Activated CD4-positive, CD25-positive, alpha-beta regulatory T cell treated with anti-CD3 and anti-CD28 coated beads, Interleukin-2, amount 50 U/mL, for 16 hours (primary cell): ENCODE measurements around the gene PRR13.
"Not testable (repeated sequence)": the region's sequence is repeated elsewhere in the genome, so short reads cannot be mapped to it uniquely, and the experiment has no call there.

Experiments
- DNase-seq: peaks from one replicate; pipeline ENCODE4 v3.0.0-alpha.2; 2020; ENCODE audit warnings: low read depth, low spot score

PRR13 gene, protein sequence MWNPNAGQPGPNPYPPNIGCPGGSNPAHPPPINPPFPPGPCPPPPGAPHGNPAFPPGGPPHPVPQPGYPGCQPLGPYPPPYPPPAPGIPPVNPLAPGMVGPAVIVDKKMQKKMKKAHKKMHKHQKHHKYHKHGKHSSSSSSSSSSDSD

DNA sequence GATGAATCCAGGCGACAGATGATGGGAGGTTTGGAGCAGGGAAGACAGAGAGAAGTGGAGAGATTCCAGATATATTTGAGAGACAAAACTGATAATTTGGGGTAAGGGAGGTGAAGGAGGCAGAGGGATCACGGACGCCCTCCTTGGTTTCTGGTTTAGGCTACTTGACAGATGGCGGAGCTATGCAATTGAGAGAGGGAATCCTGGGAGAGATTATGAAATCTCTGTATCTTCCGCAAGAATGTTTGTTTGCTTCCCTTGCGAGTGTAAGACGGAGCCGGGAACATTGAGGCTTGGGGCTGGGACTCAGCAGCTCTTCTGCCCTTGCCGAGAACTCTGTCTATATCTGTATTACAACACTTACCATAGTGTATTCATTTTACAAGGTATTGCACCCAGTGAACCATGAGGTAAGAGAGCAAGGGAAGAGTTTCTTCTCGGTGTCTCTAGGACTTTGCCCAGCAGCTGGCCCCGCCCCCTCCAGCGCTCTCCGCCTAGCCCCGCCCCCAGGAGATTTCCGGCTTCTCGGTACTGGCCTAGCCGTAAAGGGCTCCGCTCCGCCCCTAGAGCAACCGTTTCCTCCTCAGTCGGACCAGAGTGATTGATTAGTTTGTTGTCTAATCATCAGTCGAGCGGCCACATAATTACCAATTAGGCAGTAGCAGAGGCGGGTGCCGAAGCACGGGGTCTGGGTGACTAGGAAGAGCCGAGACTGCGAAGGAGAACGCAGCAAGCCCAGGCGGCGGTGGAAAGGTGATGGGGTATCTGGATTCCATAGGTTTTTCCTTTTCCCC lies at the start of gene PRR13:
Gene PRR13, plus strand, starts transcription at position 695 of the 794 bp plus-strand sequence. CDS start 981 bp downstream, outside the sequence.
- DNase-seq: peak; percentile 94

DNA sequence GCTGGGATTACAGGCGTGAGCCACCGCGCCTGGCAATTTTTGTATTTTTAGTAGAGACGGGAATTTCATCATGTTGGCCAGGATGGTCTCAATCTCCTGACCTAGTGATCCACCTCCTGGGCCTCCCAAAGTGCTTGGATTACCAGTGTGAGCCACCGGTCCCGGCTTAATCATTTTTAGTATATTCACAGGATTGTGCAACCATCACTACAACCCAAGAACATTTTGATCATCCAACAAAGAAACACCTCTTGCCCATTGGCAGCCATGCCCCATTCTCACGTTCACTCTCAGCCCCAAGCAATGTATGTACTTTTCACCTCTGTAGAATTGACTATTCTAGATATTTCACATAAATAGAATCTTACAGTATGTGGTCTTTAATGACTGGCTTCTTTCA lies 41.6 kb upstream of the PRR13 start:
- no peak for DNase-seq

GRCh38 chr12:53402351-53402750 lies 39.2 kb upstream of the PRR13 start:
- not testable (repeated sequence) for DNase-seq

DNA sequence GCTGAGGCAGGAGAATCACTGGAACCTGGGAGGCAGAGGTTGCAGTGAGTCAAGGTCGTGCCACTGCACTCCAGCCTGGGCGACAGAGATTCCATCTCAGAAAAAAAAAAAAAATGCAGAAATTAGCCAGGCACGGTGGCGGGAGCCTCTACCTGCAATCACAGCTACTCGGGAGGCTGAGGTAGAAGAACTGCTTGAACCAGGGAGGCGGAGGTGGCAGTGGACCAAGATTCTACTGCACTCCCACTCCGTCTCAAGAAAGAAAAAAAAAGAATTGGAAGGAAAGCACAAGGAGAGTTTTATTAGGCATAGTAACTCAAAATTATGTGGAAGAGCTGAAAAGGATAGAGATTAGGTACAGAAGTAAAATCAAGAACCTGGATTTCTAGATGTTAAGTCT lies 38.7 kb upstream of the PRR13 start:
- DNase-seq: no peak

DNA sequence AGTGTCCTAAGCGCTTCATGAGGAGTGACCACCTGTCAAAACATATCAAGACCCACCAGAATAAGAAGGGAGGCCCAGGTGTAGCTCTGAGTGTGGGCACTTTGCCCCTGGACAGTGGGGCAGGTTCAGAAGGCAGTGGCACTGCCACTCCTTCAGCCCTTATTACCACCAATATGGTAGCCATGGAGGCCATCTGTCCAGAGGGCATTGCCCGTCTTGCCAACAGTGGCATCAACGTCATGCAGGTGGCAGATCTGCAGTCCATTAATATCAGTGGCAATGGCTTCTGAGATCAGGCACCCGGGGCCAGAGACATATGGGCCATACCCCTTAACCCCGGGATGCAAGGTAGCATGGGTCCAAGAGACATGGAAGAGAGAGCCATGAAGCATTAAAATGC lies 30.6 kb upstream of the PRR13 start:
- no peak for DNase-seq

GRCh38 chr12:53413485-53414204 lies 27.9 kb upstream of the PRR13 start:
- DNase-seq: no peak

GRCh38 chr12:53414756-53415417 lies 26.6 kb upstream of the PRR13 start:
- DNase-seq: no peak

GRCh38 chr12:53415752-53416389 lies 25.7 kb upstream of the PRR13 start:
- DNase-seq: not testable (repeated sequence)

DNA sequence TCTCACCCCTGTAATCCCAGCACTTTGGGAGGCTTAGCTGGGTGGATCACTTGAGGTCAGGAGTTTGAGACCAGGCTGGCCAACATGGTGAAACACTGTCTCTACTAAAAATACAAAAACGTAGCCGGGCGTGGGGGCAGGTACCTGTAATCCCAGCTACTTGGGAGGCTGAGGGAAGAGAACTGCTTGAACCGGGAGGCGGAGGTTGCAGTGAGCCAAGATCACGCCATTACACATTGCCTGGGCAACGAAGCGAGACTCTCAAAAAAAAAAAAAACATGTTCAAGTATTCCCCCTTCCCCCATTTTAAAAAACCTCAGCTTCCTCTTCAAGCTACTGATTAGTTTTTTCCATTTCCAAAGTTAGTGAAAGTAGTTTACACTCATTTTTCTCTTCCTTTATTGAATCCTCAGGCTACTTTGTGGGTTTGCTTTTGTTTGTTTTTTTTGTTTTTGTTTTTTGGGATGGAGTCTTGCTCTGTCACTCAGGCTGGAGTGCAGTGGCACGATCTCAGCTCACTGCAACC lies 24.2 kb upstream of the PRR13 start:
- DNase-seq: not testable (repeated sequence)

GRCh38 chr12:53418221-53418620 lies 23.3 kb upstream of the PRR13 start:
- DNase-seq: no peak

- no peak for DNase-seq
These were observed 21.8 kb upstream of the PRR13 start for GRCh38 chr12:53419756-53420155.

DNA sequence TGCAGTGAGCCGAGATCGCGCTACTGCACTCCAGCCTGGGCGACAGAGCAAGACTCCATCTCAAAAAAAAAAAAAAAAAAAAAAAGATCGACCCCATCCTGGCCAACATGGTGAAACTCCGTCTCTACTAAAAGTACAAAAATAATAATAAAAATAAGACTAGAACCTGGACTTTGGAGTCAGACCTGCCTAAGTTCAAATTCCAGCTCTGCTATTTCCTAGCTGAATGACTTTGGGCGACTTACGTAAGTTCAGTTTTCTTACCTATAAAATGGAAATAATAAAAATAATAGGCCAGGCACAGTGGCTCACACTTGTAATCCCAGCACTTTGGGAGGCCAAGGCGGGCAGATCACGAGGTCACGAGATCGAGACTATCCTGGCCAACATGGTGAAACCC lies 19.3 kb upstream of the PRR13 start:
- DNase-seq: not testable (repeated sequence)

GRCh38 chr12:53423597-53423996 lies 17.9 kb upstream of the PRR13 start, which contains the start of gene AMHR2:
TSS of gene AMHR2 (plus strand) at chr12:53423855. CDS start at chr12:53423935, 80 bp downstream.
- DNase-seq: no peak

DNA sequence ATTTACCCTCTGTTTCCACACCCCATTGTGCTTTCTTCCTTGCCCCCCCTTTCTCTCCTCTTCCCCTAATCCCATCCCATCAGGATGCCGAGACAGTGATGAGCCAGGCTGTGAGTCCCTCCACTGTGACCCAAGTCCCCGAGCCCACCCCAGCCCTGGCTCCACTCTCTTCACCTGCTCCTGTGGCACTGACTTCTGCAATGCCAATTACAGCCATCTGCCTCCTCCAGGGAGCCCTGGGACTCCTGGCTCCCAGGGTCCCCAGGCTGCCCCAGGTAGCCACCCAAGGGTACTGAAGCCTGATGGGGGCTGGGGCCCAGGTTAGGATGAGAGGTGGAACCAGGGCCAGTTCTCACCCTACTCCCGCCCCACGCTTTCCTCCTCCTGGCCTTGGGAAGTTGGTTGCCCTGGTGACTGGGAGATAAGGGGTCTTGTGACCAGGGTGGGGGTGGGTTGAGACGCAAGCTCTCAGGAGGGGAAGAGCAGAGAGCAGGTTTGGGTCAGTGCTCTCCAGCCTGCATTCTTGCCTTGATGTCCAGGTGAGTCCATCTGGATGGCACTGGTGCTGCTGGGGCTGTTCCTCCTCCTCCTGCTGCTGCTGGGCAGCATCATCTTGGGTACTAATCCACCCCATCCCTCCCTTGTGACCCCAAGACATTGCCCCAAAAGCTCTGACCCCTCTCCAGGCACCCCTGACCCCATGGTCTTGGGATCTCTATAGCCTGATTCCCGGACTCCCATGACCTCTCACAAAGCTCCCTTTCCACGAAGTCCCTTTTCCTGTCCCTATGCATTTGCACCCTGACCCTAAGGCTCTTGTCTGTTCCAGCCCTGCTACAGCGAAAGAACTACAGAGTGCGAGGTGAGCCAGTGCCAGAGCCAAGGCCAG lies 16.7 kb upstream of the PRR13 start:
- no peak for DNase-seq

GRCh38 chr12:53425515-53426150 lies 15.9 kb upstream of the PRR13 start:
- no peak for DNase-seq

DNA sequence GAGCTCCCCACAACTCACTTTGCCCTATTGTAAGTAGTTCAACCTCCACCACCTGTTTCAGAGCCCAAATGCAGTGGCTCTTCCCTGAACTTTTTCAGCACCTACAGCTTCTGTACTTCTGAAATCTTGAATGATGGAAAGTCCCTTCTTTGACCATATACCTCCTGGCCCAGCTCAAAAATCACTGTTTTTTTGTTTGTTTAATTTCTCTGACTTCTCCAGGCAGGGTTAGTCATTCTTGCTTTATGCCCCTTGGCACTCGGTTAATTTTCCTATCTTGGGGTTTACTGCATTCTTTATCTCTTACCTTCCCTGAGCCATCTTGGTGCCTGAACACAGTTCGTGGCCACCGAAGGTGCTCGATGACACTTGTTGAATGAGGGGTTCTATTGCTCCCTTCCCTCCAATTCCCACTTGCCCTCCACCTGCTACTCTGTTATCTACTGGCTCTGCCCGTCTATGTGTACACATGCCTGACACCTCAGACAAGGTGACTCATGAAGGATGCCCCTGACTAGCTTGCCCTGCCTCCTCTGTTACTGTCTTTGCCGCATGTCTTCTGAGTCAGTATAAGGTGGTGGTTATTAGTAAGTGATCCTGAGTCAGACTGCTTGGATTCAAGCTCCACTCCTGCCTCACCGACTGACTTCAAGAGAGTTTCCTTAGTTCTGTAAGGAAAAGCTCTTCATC lies 13.5 kb upstream of the PRR13 start:
- DNase-seq: no peak

DNA sequence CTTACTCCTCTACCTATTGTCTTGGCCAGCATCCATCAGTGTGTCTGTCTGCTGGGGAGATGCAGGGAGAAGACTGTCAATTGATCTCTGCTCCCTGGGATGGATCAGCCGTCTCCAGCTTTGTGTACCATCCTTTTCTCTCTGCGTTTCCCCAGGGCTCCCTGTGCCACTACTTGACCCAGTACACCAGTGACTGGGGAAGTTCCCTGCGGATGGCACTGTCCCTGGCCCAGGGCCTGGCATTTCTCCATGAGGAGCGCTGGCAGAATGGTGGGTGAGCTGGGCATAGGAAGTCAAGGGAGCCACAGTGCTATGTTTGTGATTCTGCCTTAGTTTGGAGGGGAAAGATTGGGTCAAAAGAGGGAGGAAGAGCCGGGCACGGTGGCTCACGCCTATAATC lies 12.8 kb upstream of the PRR13 start:
- DNase-seq: no peak

- DNase-seq: no peak
These were observed 11.4 kb upstream of the PRR13 start for GRCh38 chr12:53430116-53430515.

DNA sequence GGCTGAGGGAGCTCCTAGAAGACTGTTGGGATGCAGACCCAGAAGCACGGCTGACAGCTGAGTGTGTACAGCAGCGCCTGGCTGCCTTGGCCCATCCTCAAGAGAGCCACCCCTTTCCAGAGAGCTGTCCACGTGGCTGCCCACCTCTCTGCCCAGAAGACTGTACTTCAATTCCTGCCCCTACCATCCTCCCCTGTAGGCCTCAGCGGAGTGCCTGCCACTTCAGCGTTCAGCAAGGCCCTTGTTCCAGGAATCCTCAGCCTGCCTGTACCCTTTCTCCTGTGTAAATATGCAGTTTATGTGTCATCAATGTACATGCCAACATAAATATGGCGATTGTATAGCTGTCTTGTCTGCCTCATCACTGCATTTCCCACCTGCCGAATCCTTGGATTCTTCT lies 10.3 kb upstream of the PRR13 start:
- DNase-seq: no peak
